HG02970 (cell line): ENCODE measurements around the gene GPR31.
"Not testable (repeated sequence)": the region's sequence is repeated elsewhere in the genome, so short reads cannot be mapped to it uniquely, and the experiment has no call there.

Experiments used
- ATAC-seq: cut with Tn5 transposase; IDR thresholded peaks from one replicate; pipeline ENCODE4 v1.9.1; 2021; ENCODE audit warnings: mild to moderate bottlenecking, moderate library complexity, moderate number of reproducible peaks; ENCODE audit not compliant: unreplicated experiment, low FRiP score

The GPR31 gene

DNA sequence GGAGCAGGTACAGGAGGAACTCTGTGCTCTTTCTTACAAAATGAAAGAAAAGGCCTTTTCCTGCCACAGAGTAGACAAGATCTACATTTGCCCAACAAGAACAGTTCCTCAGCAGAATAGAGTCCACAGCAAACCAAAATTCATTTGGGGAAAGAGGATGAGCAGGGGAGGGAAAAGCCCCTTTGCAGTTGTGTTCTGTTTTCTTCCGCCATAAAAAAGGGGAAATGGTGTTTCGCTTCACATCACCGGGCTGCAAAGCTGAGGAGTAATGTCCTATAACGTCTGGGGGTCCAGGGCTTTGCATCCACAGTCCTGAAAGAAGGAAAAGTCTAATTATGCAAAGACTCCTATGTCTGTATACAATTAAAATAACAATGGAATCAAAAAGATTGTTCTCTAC is at the start of gene GPR31:
Gene GPR31, minus strand, starts transcription at position 118 of the 400 bp plus-strand sequence. CDS start 149 bp downstream, outside the sequence.
- ATAC-seq = no peak

GRCh38 chr6:167207527-167207926 is 49.7 kb upstream of the GPR31 start:
- no peak for ATAC-seq

GRCh38 chr6:167205316-167205715 is 47.5 kb upstream of the GPR31 start:
- not testable (repeated sequence) for ATAC-seq

GRCh38 chr6:167204059-167204348 is 46.2 kb upstream of the GPR31 start:
- ATAC-seq = not testable (repeated sequence)

DNA sequence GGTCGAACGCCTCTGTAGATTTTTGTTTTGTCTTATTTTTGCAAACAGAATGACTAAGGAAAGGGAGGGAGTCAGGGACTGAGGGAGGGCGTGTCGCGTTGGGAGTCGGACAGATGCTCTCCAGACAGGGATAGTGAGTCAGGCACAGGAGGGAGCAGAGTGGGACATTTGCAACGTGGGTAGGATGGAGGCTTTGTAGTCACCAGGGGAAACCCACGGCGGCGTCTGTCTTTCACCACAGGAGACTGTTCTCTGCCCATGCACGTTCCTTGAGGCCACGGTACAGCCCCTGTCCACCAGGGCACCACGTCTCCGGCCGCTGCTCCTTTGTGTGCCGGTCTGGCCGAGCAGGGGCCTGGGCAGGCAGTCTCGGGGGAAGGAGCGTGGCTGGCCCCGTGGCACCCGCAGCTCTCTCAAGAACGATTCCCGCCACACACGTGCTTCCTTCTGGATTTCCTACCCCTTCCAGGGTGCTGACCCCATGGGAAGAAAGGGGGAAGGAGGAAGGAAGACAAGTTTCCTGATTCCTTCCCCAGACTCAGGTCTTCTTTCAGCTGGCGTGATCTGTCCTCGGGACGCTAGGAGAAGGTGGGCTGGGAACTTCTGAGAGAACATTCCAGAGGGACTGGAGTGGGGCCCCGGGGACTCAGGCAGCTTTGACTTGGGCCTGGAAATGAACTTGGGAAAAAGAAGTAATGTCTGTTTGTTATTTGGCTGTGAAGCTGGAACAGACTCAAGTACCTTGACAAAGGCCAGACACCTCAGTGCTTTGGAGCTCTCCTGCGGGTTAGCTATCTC is 45.7 kb upstream of the GPR31 start:
- not testable (repeated sequence) for ATAC-seq

DNA sequence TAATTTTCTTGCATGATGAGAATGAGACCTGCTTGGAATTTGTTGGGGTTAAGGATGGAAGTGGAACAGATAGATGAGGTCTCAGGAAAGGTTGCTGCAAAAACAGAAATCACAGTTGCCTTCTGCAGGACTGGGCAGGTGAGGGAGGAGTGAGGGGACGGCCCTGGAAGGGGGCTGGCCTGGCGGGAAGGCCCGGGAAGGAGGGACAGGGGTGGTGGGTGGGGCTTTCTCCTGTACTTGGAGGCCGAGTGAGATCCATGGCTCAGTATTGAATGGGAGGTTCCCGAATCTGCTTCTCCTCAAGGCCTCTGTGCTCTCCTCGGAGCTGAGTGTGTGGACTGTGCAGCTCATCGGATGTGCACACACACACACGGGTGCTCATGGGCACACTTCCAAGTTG is 44.8 kb upstream of the GPR31 start:
- not testable (repeated sequence) for ATAC-seq

- ATAC-seq = no peak
These were observed 43.0 kb upstream of the GPR31 start for GRCh38 chr6:167200806-167201205.

GRCh38 chr6:167195941-167196610 is 38.3 kb upstream of the GPR31 start:
- not testable (repeated sequence) for ATAC-seq

DNA sequence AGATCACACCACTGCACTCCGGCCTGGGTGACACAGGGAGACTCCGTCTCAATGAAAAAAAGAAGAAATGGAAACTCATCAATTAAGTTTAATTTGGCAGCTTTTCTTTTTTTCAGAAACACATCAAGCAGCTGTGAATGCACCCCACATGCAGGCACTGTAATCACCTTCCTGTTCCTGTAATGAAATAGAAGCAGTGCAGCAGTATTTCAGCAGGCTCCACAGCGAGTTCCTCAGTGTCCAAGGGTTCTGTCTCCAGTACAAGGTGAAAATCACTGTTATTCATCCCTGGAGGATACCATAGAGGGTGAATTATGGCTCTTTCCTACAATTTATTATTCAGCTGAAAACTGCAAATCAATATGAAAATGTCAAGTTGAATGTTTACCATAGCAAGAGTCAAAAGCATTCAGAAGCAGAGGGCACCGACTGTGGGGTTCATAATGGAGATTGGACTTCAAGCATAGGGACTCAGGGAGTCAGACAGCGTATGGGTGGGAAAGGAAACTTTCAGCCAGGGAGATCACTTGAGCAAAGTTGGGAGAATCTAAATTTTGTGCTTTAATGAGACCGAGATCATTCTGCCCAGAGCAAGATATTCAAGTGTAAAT is 35.8 kb upstream of the GPR31 start:
- ATAC-seq = not testable (repeated sequence)

- ATAC-seq = not testable (repeated sequence)
These were observed 33.3 kb upstream of the GPR31 start for GRCh38 chr6:167191043-167191583.

DNA sequence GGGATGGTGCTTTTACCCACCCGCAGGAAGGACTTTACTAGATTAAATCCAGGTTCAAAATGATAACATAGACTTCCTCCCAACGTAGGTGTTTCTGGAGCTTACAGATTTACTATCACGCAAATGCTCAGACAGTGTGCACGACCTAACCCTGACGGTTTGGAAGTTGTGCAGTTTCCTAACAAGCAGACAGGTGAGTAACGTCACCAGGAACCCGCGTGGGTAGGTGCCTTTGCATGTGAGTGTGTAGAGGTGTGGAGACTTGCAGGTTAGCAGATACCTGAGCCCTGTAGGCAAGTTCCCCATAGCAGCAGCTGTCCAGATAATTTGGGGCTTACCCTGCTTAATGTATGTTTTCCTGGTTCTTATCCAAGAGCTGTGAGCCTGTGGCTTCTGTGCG is 29.5 kb upstream of the GPR31 start:
- ATAC-seq = not testable (repeated sequence)

GRCh38 chr6:167185101-167185500 is 27.3 kb upstream of the GPR31 start:
- not testable (repeated sequence) for ATAC-seq

- ATAC-seq = not testable (repeated sequence)
These were observed 25.1 kb upstream of the GPR31 start for GRCh38 chr6:167182913-167183314.

DNA sequence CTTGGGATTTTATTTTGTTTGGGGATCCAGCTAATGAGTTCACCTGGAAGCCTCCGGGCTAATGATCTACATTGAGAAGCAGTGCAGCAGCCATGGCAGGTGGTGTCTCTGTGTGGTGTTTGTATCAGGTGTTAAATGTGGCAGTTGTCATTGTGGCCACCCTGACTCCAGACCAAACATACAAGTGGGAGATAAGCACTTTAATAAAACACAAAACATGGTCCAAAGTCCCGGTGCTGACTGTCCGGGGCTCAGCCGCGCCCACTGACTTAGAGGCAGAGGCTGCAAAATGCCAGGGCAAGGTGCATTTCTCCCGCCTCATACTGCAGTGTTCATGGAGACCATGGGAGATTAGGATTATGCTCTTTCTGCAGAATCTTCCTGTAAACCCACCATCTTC is 23.6 kb upstream of the GPR31 start:
- ATAC-seq = not testable (repeated sequence)

GRCh38 chr6:167180086-167180485 is 22.3 kb upstream of the GPR31 start:
- ATAC-seq = not testable (repeated sequence)

- not testable (repeated sequence) for ATAC-seq
These were observed 21.3 kb upstream of the GPR31 start for GRCh38 chr6:167178896-167179655.

GRCh38 chr6:167177271-167177670 is 19.5 kb upstream of the GPR31 start:
- ATAC-seq = not testable (repeated sequence)

DNA sequence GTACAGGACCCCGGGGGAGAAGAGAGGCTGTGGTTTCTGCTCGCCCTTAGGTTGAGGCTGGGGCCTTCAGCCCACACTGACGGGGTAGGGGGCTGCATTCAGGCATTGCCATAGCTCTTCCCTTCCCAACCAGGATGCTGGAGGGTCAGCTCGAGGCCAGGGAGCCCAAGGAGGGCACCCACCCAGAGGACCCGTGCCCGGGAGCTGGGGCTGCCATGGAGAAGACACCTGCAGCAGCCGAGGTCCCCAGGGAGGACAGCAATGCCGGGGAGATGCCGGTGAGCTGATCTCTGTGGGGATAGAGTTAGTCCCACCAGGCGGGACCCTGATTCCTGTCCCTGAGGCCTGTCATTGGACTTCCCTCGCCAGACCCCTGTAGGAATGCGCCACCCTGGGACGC is 14.2 kb upstream of the GPR31 start:
- ATAC-seq = not testable (repeated sequence)

GRCh38 chr6:167171300-167171699 is 13.5 kb upstream of the GPR31 start:
- not testable (repeated sequence) for ATAC-seq

DNA sequence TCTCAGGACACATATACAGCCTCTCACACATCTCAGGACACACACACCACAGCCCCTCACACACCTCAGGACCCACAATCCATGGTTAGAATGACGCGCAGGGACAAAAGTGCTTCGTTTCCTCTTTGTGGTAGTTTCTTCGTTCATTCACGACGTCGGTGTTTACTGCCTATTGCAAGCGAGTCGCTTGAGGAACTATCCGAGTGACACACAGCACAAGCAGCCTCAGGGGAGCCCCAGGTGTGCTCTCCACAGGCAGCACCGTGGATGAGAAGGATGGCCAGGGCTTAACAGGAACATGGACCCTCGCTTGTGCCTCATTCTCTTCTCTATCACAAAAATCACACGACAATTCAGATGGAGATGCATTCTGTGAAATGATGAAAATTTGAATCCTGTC is 12.1 kb upstream of the GPR31 start:
- not testable (repeated sequence) for ATAC-seq
